Hepatocyte (in vitro differentiated cells): ENCODE results near the gene ULK1. TPM values are rescaled to one million over a fixed set of nuclear protein-coding genes. Genes with fewer than 3 reads are reported as not detected.
"Not testable (repeated sequence)": the region's sequence is repeated elsewhere in the genome, so short reads cannot be mapped to it uniquely, and the experiment has no call there.

ENCODE experiments used
- DNase-seq: peaks from one replicate; pipeline ENCODE4 v3.0.0-alpha.2; 2016; ENCODE audit warnings: low spot score
- H2AFZ ChIP-seq: fragments of 200-600 bp; sonication (generic); 2 replicates; pipeline ENCODE4 v1.6.0; 2016; ENCODE audit warnings: antibody characterized with exemption, mild to moderate bottlenecking
- H3K27ac ChIP-seq: fragments of 200-600 bp; sonication (generic); 2 replicates; pipeline ENCODE4 v1.5.1; 2016; ENCODE audit warnings: mild to moderate bottlenecking
- H3K27me3 ChIP-seq: fragments of 200-600 bp; sonication (generic); 2 replicates; pipeline ENCODE4 v1.6.1; 2016
- H3K36me3 ChIP-seq: fragments of 200-600 bp; sonication (generic); replicated peaks from 2 replicates; pipeline ENCODE4 v1.5.1; 2016; ENCODE audit warnings: low read depth; ENCODE audit not compliant: insufficient read depth
- H3K4me1 ChIP-seq: fragments of 200-600 bp; sonication (generic); 2 replicates; pipeline ENCODE4 v1.5.1; 2016; ENCODE audit warnings: mild to moderate bottlenecking, moderate library complexity; ENCODE audit not compliant: insufficient read depth
- H3K4me2 ChIP-seq: fragments of 200-600 bp; sonication (generic); 2 replicates; pipeline ENCODE4 v1.6.0; 2016
- H3K4me3 ChIP-seq: fragments of 200-600 bp; sonication (generic); 2 replicates; pipeline ENCODE4 v1.5.1; 2016; ENCODE audit warnings: mild to moderate bottlenecking
- H3K79me2 ChIP-seq: fragments of 200-600 bp; sonication (generic); 2 replicates; pipeline ENCODE4 v1.6.0; 2017; ENCODE audit warnings: mild to moderate bottlenecking
- H3K9me2 ChIP-seq: fragments of 200-600 bp; sonication (generic); replicated peaks from 2 replicates; pipeline ENCODE4 v1.6.0; 2017; ENCODE audit warnings: mild to moderate bottlenecking; ENCODE audit not compliant: insufficient read depth
- H3K9me3 ChIP-seq: fragments of 200-600 bp; sonication (generic); 2 replicates; pipeline ENCODE4 v1.5.1; 2016; ENCODE audit warnings: low read depth, mild to moderate bottlenecking
- H4K20me1 ChIP-seq: fragments of 200-600 bp; sonication (generic); 2 replicates; pipeline ENCODE4 v1.6.0; 2016; ENCODE audit warnings: mild to moderate bottlenecking; ENCODE audit not compliant: insufficient read depth, poor library complexity, severe bottlenecking
- EZH2 ChIP-seq: fragments of 200-600 bp; sonication (generic); IDR thresholded peaks from 2 replicates; pipeline ENCODE4 v1.6.1; 2016; ENCODE audit warnings: antibody characterized with exemption, mild to moderate bottlenecking, borderline replicate concordance
- EZH2phosphoT487 ChIP-seq: fragments of 200-600 bp; sonication (generic); IDR thresholded peaks from one replicate; pipeline ENCODE4 v1.6.1; 2018; ENCODE audit warnings: antibody characterized with exemption, mild to moderate bottlenecking, low read depth, moderate library complexity; ENCODE audit not compliant: unreplicated experiment, severe bottlenecking
- WGBS: methylation state at CpG from one replicate; pipeline ENCODE4 v1.1.6; 2016; ENCODE audit warnings: low lambda C conversion rate; ENCODE audit errors: missing lambda C conversion rate; 5-methylcytosine and 5-hydroxymethylcytosine counted together
- polyA plus RNA-seq: library from polyadenylated mRNA; unstranded; fragments of >200 nt; fragmentation: Nextera tagmentation; extraction: Ambion mirVana; gene quantifications from 2 replicates; pipeline ENCODE4 v1.2.1, GENCODE V29; 2016
- total RNA-seq: library from RNA; depleted of rRNA; stranded (reverse); fragments of >200 nt; gene quantifications from 2 replicates; pipeline ENCODE4 v1.2.3, GENCODE V29; 2014
- TF ChIP-seq, protein P1 (sequence below): fragments of 200-600 bp; sonication (generic); IDR thresholded peaks from 2 replicates; pipeline ENCODE4 v1.5.1; 2016; ENCODE audit warnings: antibody characterized with exemption, mild to moderate bottlenecking; ENCODE audit not compliant: poor library complexity

ULK1 gene
- total and polyA plus RNA-seq, 2 experiments from 2014 or later, result 9.4 to 11.0 TPM

- peaks cover 43% of the 10 kb centered on the region for H3K79me2 ChIP-seq
- no peaks in the 10 kb centered on the region for H3K36me3 ChIP-seq
- peaks cover 3% of the 10 kb centered on the region for H3K4me1 ChIP-seq
- no peaks in the 10 kb centered on the region for H3K9me3 ChIP-seq
- H3K27ac ChIP-seq, result peak within 1 kb of the TSS; percentile 84
- H3K9me2 ChIP-seq, result no peaks in the 10 kb centered on the region
- peak within 1 kb of the TSS; percentile 93 for H3K4me2 ChIP-seq
- H4K20me1 ChIP-seq, result peaks cover 25% of the 10 kb centered on the region
- peak; percentile 99 for DNase-seq
- WGBS, result 4% methylated on average over 50 of the region's 97 CpGs
- H3K4me3 ChIP-seq, result peak within 1 kb of the TSS; percentile 82
- TF ChIP-seq, protein P1, sequence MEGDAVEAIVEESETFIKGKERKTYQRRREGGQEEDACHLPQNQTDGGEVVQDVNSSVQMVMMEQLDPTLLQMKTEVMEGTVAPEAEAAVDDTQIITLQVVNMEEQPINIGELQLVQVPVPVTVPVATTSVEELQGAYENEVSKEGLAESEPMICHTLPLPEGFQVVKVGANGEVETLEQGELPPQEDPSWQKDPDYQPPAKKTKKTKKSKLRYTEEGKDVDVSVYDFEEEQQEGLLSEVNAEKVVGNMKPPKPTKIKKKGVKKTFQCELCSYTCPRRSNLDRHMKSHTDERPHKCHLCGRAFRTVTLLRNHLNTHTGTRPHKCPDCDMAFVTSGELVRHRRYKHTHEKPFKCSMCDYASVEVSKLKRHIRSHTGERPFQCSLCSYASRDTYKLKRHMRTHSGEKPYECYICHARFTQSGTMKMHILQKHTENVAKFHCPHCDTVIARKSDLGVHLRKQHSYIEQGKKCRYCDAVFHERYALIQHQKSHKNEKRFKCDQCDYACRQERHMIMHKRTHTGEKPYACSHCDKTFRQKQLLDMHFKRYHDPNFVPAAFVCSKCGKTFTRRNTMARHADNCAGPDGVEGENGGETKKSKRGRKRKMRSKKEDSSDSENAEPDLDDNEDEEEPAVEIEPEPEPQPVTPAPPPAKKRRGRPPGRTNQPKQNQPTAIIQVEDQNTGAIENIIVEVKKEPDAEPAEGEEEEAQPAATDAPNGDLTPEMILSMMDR, result peak; percentile 64
- TF ChIP-seq EZH2phosphoT487 (no peak), EZH2 (no peak)
- H3K27me3 ChIP-seq, result no peaks in the 10 kb centered on the region
- H2AFZ ChIP-seq, result peak within 1 kb of the TSS; percentile 83
Observed at GRCh38 chr12:131949431-131950181, 55.2 kb downstream of the ULK1 start, which contains the start of gene EP400. EP400 (plus strand) TSS chr12:131949942; CDS start chr12:131960620, 10,678 bp downstream.

- Histone ChIP-seq H3K27ac (peak overlapping the region; percentile 84), H3K27me3 (no peaks in the 10 kb centered on the region), H3K4me3 (peak overlapping the region; percentile 82), H2AFZ (peak overlapping the region; percentile 83), H3K79me2 (peaks cover 50% of the 10 kb centered on the region), H3K9me3 (no peaks in the 10 kb centered on the region), H3K4me2 (peak overlapping the region; percentile 93), H4K20me1 (peaks cover 28% of the 10 kb centered on the region), H3K36me3 (no peaks in the 10 kb centered on the region), H3K4me1 (peaks cover 3% of the 10 kb centered on the region), H3K9me2 (no peaks in the 10 kb centered on the region)
- TF ChIP-seq EZH2, result no peak
- no peak for TF ChIP-seq EZH2phosphoT487
- TF ChIP-seq, protein P1, result no peak
- 3% methylated on average over 50 of the region's 79 CpGs for WGBS
- peak; percentile 60 for DNase-seq
Observed at GRCh38 chr12:131950182-131950913, 55.9 kb downstream of the ULK1 start.

- Histone ChIP-seq H4K20me1 (peaks cover 60% of the 10 kb centered on the region), H3K79me2 (peaks cover 85% of the 10 kb centered on the region)
- H3K4me2 ChIP-seq, H2AFZ ChIP-seq, H3K36me3 ChIP-seq, H3K4me3 ChIP-seq, H3K4me1 ChIP-seq, H3K27ac ChIP-seq, H3K9me2 ChIP-seq, H3K27me3 ChIP-seq, H3K9me3 ChIP-seq, DNase-seq: not testable (repeated sequence)
- WGBS, result 97% methylated on average over 9 of the region's 9 CpGs
Observed at GRCh38 chr12:131953810-131954209, 59.4 kb downstream of the ULK1 start.

- not testable (repeated sequence) for H3K27ac ChIP-seq, H3K4me2 ChIP-seq, DNase-seq, H2AFZ ChIP-seq, H3K4me1 ChIP-seq, H3K9me2 ChIP-seq, H3K27me3 ChIP-seq, H3K4me3 ChIP-seq, H3K36me3 ChIP-seq, H3K9me3 ChIP-seq
- 100% methylated on average over 11 of the region's 13 CpGs for WGBS
- peaks cover 67% of the 10 kb centered on the region for H4K20me1 ChIP-seq
- H3K79me2 ChIP-seq, result peaks cover 91% of the 10 kb centered on the region
Observed at GRCh38 chr12:131954460-131954859, 60.0 kb downstream of the ULK1 start.
